Progenitor cell of endocrine pancreas (in vitro differentiated cells): ENCODE measurements around the gene ITGB6. TPM values are rescaled to one million over a fixed set of nuclear protein-coding genes. Genes with fewer than 3 reads are reported as not detected.

Source experiments
- DNase-seq: peaks from one replicate; pipeline ENCODE4 v3.0.0; 2021; ENCODE audit warnings: low spot score; ENCODE audit not compliant: unreplicated experiment
- H3K27ac Mint-ChIP-seq: 2 replicates; pipeline ENCODE4 v1.8.0; 2021; ENCODE audit warnings: mild to moderate bottlenecking, moderate library complexity, mixed read lengths
- H3K27me3 Mint-ChIP-seq: 2 replicates; pipeline ENCODE4 v1.8.0; 2021; ENCODE audit warnings: mixed read lengths
- H3K36me3 Mint-ChIP-seq: 2 replicates; pipeline ENCODE4 v1.8.0; 2022; ENCODE audit warnings: mixed read lengths; ENCODE audit not compliant: insufficient read depth
- H3K4me1 Mint-ChIP-seq: 2 replicates; pipeline ENCODE4 v1.8.0; 2021; ENCODE audit warnings: low read depth, mixed read lengths
- H3K4me3 Mint-ChIP-seq: 2 replicates; pipeline ENCODE4 v1.8.0; 2021; ENCODE audit warnings: low read depth, mild to moderate bottlenecking, moderate library complexity, mixed read lengths
- H3K9me3 Mint-ChIP-seq: 2 replicates; pipeline ENCODE4 v1.8.0; 2021; ENCODE audit warnings: low read depth, mixed read lengths
- CTCF ChIP-seq: fragments of 200-600 bp; sonication (generic); IDR thresholded peaks from one replicate; pipeline ENCODE4 v1.5.0; 2021; ENCODE audit warnings: antibody characterized with exemption, mild to moderate bottlenecking; ENCODE audit not compliant: unreplicated experiment
- total RNA-seq: library from RNA; stranded (reverse); gene quantifications from 2 replicates; pipeline ENCODE4 v1.2.1, GENCODE V29; 2021

ITGB6 gene
- total RNA-seq, 1 donor from 2014 or later: 6.7 TPM

GRCh38 chr2:160180172-160180571 lies 19.9 kb downstream of the ITGB6 start:
- peaks cover 10% of the 10 kb centered on the region for H3K36me3 Mint-ChIP-seq
- H3K4me3 Mint-ChIP-seq: no peak overlapping the region
- no peaks in the 10 kb centered on the region for H3K27me3 Mint-ChIP-seq
- H3K27ac Mint-ChIP-seq: no peak overlapping the region
- no peak for TF ChIP-seq CTCF
- no peaks in the 10 kb centered on the region for H3K4me1 Mint-ChIP-seq
- H3K9me3 Mint-ChIP-seq: peaks cover 27% of the 10 kb centered on the region
- DNase-seq: no peak

GRCh38 chr2:160175169-160176134 lies 24.6 kb downstream of the ITGB6 start:
- H3K27me3 Mint-ChIP-seq: no peaks in the 10 kb centered on the region
- no peak for TF ChIP-seq CTCF
- no peak for DNase-seq
- no peaks in the 10 kb centered on the region for H3K4me1 Mint-ChIP-seq
- H3K36me3 Mint-ChIP-seq: no peaks in the 10 kb centered on the region
- no peaks in the 10 kb centered on the region for H3K9me3 Mint-ChIP-seq
- H3K27ac Mint-ChIP-seq: no peak overlapping the region
- no peak overlapping the region for H3K4me3 Mint-ChIP-seq

- Mint-ChIP-seq H3K27me3 (no peaks in the 10 kb centered on the region), H3K36me3 (no peaks in the 10 kb centered on the region), H3K4me1 (peaks cover 3% of the 10 kb centered on the region), H3K27ac (peak overlapping the region; percentile 16), H3K4me3 (no peak overlapping the region), H3K9me3 (no peaks in the 10 kb centered on the region)
- no peak for TF ChIP-seq CTCF
- DNase-seq: no peak
Measured at GRCh38 chr2:160174322-160174721, 25.8 kb downstream of the ITGB6 start.

- Mint-ChIP-seq H3K4me1 (peaks cover 35% of the 10 kb centered on the region), H3K4me3 (no peak overlapping the region), H3K27me3 (no peaks in the 10 kb centered on the region), H3K27ac (no peak overlapping the region), H3K36me3 (no peaks in the 10 kb centered on the region), H3K9me3 (no peaks in the 10 kb centered on the region)
- DNase-seq: no peak
- TF ChIP-seq CTCF: no peak
Measured at GRCh38 chr2:160169988-160170387, 30.1 kb downstream of the ITGB6 start.

GRCh38 chr2:160169471-160169870 lies 30.6 kb downstream of the ITGB6 start:
- Mint-ChIP-seq H3K4me1 (peaks cover 35% of the 10 kb centered on the region), H3K36me3 (no peaks in the 10 kb centered on the region), H3K27ac (no peak overlapping the region), H3K4me3 (no peak overlapping the region), H3K27me3 (no peaks in the 10 kb centered on the region), H3K9me3 (no peaks in the 10 kb centered on the region)
- no peak for DNase-seq
- TF ChIP-seq CTCF: no peak
